Activated naive CD8-positive, alpha-beta T cell (primary cell): ENCODE data around the gene ZNF302.
"Not testable (repeated sequence)": the region's sequence is repeated elsewhere in the genome, so short reads cannot be mapped to it uniquely, and the experiment has no call there.

ENCODE experiments used
- H3K27ac Mint-ChIP-seq: one replicate; pipeline ENCODE4 v1.8.0; 2021; ENCODE audit warnings: mixed read lengths
- H3K27me3 Mint-ChIP-seq: one replicate; pipeline ENCODE4 v1.8.0; 2021; ENCODE audit warnings: mixed read lengths
- H3K36me3 Mint-ChIP-seq: one replicate; pipeline ENCODE4 v1.8.0; 2021; ENCODE audit warnings: mixed read lengths
- H3K4me1 Mint-ChIP-seq: one replicate; pipeline ENCODE4 v1.8.0; 2021; ENCODE audit warnings: low read depth, mixed read lengths
- H3K4me3 Mint-ChIP-seq: one replicate; pipeline ENCODE4 v1.8.0; 2021; ENCODE audit warnings: mild to moderate bottlenecking, mixed read lengths
- H3K9me3 Mint-ChIP-seq: one replicate; pipeline ENCODE4 v1.8.0; 2021; ENCODE audit warnings: low read depth, mixed read lengths

ZNF302 gene

DNA sequence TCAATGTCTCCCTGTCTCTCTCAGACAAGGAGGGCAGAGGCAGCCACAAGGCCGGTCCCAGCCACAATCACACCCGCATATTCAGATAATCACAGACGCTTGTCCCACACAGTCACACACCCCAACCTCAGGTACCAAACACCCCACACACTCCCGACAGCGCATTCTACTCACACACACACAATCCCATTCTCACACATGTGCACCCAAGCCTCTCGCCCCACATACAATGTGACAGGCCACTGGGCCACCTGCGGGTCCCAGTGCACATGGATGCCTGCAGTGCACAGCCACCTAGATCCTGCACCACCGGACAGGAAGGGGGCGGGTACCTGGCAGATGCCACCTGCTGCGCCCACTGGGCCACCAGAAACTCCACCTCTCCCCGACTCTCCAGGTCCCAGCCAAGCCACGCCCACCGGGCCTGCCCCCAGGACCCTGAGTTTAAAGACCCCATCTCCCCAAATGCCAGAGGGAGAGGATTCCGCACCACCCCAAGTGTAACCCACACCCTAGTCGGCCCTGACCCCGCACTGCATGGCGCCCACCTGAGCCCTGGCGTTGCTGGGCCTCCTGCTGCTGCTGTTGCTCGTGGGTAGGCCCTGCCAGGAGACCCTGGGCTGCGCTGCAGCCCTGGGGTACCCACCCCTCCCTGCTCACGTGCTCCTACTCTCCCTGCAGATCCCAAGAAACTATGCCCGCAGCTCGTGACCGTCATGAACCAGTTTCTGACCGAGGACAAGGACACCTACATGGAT lies 11.1 kb upstream of the ZNF302 start:
- Mint-ChIP-seq H3K36me3 (no peaks in the 10 kb centered on the region), H3K4me3 (no peak overlapping the region), H3K27me3 (no peaks in the 10 kb centered on the region), H3K9me3 (peaks cover 3% of the 10 kb centered on the region), H3K4me1 (peaks cover 25% of the 10 kb centered on the region), H3K27ac (no peak overlapping the region)

DNA sequence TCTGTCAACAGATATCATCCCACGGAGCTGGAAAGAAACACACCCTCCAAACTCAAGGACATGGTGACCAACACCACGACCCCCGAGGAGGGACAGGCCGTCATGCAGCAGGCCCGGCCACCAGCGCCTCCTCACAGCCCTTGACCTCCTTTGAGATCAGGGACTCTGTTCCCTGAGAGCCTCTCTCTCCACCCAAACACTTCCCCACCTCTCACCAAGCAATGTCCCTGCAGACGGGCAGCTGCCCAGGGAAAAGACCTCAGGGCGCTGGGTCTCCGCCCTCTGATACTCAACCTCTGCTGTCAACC lies 10.6 kb upstream of the ZNF302 start:
- peaks cover 25% of the 10 kb centered on the region for H3K4me1 Mint-ChIP-seq
- no peaks in the 10 kb centered on the region for H3K27me3 Mint-ChIP-seq
- peaks cover 3% of the 10 kb centered on the region for H3K9me3 Mint-ChIP-seq
- peak overlapping the region; percentile 58 for H3K4me3 Mint-ChIP-seq
- H3K27ac Mint-ChIP-seq: no peak overlapping the region
- H3K36me3 Mint-ChIP-seq: no peaks in the 10 kb centered on the region

DNA sequence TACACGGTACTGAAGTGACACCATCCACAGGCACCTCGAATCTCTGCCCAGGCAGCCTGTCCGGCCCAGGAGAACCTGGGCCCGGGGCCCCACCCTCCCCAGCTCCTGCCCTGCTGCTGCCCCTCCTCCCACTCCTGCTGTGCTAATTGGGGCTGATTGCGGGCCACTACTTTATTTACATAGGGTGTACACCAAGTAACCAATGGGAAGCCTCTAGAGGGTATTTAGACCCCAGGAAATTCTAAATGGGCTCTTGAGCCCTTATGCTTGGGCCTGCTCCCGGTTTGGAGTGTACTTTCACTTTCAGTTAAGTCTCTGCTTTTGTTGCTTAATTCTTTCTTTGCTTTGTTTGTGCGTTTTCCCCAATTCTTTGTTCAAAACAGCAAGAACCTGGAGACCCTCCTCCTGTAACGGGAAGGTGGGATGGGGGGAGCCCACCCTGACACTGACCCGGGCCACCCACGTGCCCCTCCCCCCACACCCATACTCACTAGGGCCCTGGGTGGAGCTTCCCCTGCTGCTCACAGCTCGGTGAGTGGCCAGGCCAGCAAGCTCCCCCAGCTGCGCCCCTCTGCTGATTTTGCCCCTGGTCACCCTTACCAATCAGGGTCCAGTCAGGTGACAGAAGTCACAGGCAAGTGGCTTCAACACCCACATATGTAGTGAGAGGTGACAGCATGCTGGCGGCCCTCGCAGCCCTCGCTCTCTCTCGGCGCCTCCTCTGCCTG lies 10.0 kb upstream of the ZNF302 start:
- peaks cover 4% of the 10 kb centered on the region for H3K36me3 Mint-ChIP-seq
- H3K27ac Mint-ChIP-seq: peak overlapping the region; percentile 72
- no peaks in the 10 kb centered on the region for H3K27me3 Mint-ChIP-seq
- H3K9me3 Mint-ChIP-seq: peaks cover 3% of the 10 kb centered on the region
- H3K4me1 Mint-ChIP-seq: peaks cover 25% of the 10 kb centered on the region
- peak overlapping the region; percentile 64 for H3K4me3 Mint-ChIP-seq

DNA sequence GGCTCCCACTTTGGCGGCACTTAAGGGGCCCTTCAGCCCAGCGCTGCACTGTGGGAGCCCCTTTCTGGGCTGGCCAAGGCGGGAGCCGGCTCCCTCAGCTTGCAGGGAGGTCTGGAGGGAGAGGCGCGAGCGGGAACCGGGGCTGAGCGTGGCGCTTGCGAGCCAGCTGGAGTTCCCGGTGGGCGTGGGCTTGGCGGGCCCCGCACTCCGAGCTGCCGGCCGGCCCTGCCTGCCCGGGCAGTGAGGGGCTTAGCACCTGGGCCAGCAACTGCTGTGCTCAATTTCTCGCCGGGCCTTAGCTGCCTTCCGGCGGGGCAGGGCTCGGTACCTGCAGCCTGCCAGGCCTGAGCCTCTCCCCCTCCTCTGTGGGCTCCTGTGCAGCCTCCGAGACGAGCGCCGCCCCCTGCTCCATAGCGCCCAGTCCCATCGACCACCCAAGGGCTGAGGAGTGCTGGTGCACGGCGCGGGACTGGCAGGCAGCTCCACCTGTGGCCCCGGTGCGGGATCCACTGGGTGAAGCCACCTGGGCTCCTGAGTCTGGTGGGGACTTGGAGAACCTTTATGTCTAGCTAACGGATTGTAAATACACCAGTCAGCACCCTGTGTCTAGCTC lies 9.3 kb upstream of the ZNF302 start:
- H3K36me3 Mint-ChIP-seq, H3K27me3 Mint-ChIP-seq, H3K9me3 Mint-ChIP-seq, H3K4me3 Mint-ChIP-seq, H3K27ac Mint-ChIP-seq: not testable (repeated sequence)
- H3K4me1 Mint-ChIP-seq: peaks cover 19% of the 10 kb centered on the region

DNA sequence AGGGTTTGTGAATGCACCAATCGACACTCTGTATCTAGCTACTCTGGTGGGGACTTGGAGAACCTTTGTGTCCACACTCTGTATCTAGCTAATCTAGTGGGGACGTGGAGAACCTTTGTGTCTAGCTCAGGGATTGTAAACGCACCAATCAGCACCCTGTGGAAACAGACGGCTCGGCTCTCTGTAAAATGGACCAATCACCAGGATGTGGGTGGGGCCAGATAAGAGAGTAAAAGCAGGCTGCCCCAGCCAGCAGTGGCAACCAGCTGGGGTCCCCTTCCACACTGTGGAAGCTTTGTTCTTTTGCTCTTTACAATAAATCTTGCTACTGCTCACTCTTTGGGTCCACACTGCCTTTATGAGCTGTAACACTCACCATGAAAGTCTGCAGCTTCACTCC lies 8.8 kb upstream of the ZNF302 start:
- H3K4me1 Mint-ChIP-seq: peaks cover 14% of the 10 kb centered on the region
- not testable (repeated sequence) for H3K27me3 Mint-ChIP-seq, H3K27ac Mint-ChIP-seq, H3K36me3 Mint-ChIP-seq, H3K9me3 Mint-ChIP-seq, H3K4me3 Mint-ChIP-seq

DNA sequence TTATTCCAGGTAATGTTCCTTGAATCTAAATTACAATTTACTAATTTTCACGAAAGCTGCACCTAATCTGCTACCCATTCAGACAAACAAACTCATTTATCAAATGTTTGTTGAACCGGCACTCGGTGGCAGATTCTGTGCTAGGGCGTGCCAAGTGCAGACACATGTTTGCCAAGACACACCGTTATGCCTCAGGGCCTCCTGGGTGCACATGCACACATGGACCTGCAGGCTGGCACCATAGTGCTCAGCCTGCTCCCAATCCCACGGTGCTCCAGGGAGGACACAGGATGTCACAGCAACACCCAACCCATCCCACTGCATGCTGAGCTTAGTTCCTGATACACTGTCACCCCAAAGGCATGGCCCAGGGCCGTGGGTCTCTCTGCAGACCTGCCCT lies 8.2 kb upstream of the ZNF302 start:
- Mint-ChIP-seq H3K4me1 (peaks cover 14% of the 10 kb centered on the region), H3K27ac (no peak overlapping the region)

DNA sequence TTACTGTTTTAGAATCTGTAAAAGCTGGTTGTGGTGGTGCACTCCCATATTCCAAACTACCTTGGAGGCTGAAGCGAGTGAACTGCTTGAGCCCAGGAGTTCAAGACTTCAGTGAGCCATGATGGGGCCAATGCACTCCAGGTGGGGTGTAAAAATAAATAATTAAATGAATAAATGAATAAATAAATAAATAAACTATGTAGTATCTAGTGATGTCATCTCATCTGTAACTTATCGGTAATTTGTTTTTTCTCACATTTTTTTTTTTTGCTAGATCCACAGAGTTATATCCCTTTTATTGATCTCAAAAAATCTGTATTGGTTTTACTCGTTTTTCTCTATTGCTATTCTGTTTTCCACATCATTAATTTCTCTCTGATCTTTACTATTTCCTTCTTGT lies 5.5 kb upstream of the ZNF302 start:
- Mint-ChIP-seq H3K4me1 (peaks cover 21% of the 10 kb centered on the region), H3K36me3 (peaks cover 8% of the 10 kb centered on the region), H3K4me3 (no peak overlapping the region), H3K9me3 (no peaks in the 10 kb centered on the region), H3K27ac (no peak overlapping the region), H3K27me3 (no peaks in the 10 kb centered on the region)

More for the DNA sequence above, 8.2 kb upstream of the ZNF302 start:
- Mint-ChIP-seq H3K4me3 (no peak overlapping the region), H3K36me3 (peaks cover 4% of the 10 kb centered on the region), H3K27me3 (no peaks in the 10 kb centered on the region), H3K9me3 (no peaks in the 10 kb centered on the region)

DNA sequence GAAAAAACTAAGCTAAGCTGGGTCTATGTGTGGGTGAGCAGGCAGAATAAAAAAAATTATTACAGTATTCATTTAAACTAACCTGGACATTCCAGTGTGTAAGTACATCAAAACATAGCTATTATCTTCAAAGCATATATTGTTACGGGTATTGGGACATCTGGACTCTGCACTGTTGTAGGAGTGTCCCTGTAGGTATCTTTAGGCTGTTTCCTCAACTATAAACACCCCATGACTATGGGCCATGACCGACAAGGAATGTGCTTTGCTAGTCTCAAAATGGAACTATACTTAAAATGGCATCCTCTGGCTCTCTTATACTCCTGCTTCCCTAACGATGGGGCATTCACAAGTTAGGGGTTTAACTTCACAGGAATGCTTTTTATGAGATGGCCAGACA lies 3.9 kb upstream of the ZNF302 start:
- no peaks in the 10 kb centered on the region for H3K27me3 Mint-ChIP-seq
- H3K27ac Mint-ChIP-seq: no peak overlapping the region
- H3K4me3 Mint-ChIP-seq: no peak overlapping the region
- H3K36me3 Mint-ChIP-seq: peaks cover 8% of the 10 kb centered on the region
- no peaks in the 10 kb centered on the region for H3K9me3 Mint-ChIP-seq
- H3K4me1 Mint-ChIP-seq: peaks cover 18% of the 10 kb centered on the region

DNA sequence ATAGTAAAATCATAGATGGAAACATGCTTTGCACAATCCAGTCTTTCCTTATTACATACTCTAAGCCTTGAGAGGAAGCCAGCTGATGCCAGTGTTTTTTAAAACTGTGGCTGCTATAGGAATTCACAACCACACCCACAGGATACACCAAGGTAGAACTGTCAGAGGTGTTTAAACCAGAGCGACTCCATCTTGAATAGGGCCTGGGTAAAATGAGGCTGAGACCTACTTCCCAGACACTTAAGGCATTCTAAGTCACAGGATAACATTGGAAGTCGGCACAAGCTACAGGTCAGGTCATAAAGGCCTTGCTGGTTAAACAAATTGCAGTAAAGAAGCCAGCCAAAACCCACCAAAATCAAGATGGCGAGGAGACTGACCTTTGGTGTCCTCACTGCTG lies 2.2 kb upstream of the ZNF302 start:
- H3K9me3 Mint-ChIP-seq: peaks cover 7% of the 10 kb centered on the region
- peaks cover 23% of the 10 kb centered on the region for H3K36me3 Mint-ChIP-seq
- no peak overlapping the region for H3K27ac Mint-ChIP-seq
- H3K4me1 Mint-ChIP-seq: peaks cover 30% of the 10 kb centered on the region
- no peaks in the 10 kb centered on the region for H3K27me3 Mint-ChIP-seq
- H3K4me3 Mint-ChIP-seq: no peak overlapping the region

DNA sequence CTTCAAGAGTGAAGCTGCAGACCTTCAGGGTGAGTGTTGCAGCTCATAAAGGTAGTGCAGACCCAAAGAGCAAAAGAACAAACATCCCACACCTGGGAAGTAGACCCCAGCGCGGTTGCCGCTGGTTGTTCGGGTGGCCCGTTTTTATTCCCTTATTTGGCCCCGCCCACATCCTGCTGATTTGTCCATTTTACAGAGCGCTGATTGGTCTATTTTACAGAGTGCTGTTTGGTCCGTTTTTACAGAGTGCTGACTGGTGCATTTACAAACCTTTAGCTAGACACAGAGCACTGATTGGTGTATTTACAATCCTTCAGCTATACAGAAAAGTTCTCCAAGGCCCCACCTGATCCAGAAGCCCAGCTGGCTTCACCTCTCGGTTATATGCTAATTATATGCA lies 1.6 kb upstream of the ZNF302 start:
- H3K4me3 Mint-ChIP-seq: no peak overlapping the region
- H3K27ac Mint-ChIP-seq: no peak overlapping the region
- H3K9me3 Mint-ChIP-seq: peaks cover 7% of the 10 kb centered on the region
- H3K27me3 Mint-ChIP-seq: no peaks in the 10 kb centered on the region
- peaks cover 29% of the 10 kb centered on the region for H3K36me3 Mint-ChIP-seq
- H3K4me1 Mint-ChIP-seq: peaks cover 32% of the 10 kb centered on the region

DNA sequence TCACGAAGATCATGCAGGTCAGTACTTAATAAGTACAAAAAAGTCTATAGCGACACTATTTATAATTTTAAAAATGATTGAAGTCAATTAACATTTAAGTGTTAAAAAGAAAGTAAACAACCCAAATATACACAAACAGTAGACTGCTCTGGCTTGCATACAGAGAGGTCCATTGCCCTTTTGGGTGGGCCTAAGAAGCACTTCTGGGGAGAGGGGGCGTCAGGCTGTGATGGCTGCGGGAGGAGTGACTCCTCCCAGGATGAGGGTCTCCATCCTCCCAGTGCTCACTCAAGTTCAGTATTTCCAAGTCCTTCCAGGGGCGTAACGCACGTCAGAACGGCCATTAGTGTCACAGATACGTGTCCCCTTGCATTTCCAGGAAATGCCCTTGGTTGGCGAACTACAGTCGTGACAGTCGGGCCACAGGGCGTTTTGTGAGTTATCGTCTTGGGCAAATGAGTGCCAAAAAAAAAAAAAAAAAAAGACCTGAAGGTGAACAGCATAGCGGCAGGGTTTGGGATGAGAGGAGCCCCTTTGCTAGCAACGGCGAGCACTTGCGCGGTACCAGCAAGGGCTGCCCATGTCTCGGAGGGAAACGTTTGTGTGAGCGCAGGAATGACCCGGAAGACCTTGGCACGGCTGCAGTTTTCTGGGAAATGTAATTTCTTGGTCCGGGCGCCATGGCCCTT lies 637 bp upstream of the ZNF302 start, which contains the start of gene SCGB2B2:
Gene SCGB2B2, minus strand, starts transcription at position 463 of the 689 bp plus-strand sequence. CDS start 82,596 bp downstream, outside the sequence.
- H3K27me3 Mint-ChIP-seq: no peaks in the 10 kb centered on the region
- H3K4me3 Mint-ChIP-seq: peak within 1 kb of the TSS; percentile 97
- H3K4me1 Mint-ChIP-seq: peaks cover 32% of the 10 kb centered on the region
- H3K27ac Mint-ChIP-seq: peak within 1 kb of the TSS; percentile 100
- H3K9me3 Mint-ChIP-seq: peaks cover 7% of the 10 kb centered on the region
- H3K36me3 Mint-ChIP-seq: peaks cover 34% of the 10 kb centered on the region

DNA sequence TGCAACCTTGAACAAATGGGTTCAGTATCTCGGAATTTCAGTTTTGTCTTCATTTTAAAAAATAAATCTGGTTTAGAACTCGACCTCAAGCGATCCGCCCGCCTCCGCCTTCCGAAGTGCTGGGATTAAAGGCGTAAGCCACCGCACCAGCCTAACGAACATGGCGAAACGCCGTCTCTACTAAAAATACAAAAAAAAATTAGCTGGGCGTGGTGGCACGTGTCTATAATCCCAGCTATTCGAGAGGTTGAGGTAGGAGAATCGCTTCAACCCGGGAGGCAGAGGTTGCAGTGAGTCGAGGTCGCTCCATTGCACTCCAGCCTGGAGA lies 571 bp downstream of the ZNF302 start:
- Mint-ChIP-seq H3K27ac (peak overlapping the region; percentile 100), H3K4me3 (peak overlapping the region; percentile 97), H3K4me1 (peaks cover 32% of the 10 kb centered on the region), H3K36me3 (peaks cover 37% of the 10 kb centered on the region), H3K27me3 (no peaks in the 10 kb centered on the region), H3K9me3 (peaks cover 10% of the 10 kb centered on the region)

DNA sequence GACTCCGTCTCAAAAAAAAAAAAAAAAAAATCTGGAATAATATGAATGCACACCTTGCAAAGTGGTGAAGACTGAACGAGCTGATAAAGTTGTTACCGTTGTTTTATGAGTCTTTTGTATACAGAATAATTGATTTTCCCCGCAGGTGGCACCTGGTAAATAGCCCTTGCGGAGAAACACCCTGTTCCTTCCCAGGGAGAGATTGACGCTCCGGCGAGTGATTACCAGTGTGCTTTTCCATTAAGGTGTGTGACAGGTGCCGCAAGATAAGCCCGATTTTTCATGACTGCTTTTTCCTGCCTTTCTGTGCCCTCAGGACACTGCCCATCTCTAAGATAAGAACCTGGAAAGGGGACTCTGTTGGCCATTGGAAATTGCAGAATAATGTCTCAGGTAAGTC lies 943 bp downstream of the ZNF302 start:
- Mint-ChIP-seq H3K9me3 (peaks cover 12% of the 10 kb centered on the region), H3K27me3 (no peaks in the 10 kb centered on the region), H3K4me3 (peak overlapping the region; percentile 97), H3K36me3 (peaks cover 40% of the 10 kb centered on the region), H3K27ac (peak overlapping the region; percentile 61), H3K4me1 (peaks cover 32% of the 10 kb centered on the region)

DNA sequence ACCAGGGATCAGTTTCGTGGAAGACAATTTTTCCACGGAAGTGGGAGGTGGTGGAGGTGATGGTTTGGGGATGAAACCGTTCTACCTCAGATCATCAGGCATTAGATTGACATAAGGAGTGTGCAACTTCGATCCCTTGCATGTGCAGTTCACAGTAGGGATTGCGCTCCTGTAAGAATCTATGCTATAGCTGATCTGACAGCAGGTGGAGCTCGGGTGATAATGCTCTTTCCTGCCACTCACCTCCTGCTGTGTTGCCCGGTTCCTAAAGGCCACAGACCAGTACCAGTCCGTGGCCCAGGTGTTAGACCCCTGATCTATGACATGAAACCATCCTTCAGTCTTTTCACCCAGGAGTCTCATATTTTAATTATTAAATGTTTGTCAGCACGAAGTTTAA lies 4.0 kb downstream of the ZNF302 start:
- Mint-ChIP-seq H3K4me3 (no peak overlapping the region), H3K27ac (no peak overlapping the region), H3K36me3 (peaks cover 54% of the 10 kb centered on the region), H3K4me1 (peaks cover 26% of the 10 kb centered on the region), H3K27me3 (no peaks in the 10 kb centered on the region), H3K9me3 (peaks cover 18% of the 10 kb centered on the region)

DNA sequence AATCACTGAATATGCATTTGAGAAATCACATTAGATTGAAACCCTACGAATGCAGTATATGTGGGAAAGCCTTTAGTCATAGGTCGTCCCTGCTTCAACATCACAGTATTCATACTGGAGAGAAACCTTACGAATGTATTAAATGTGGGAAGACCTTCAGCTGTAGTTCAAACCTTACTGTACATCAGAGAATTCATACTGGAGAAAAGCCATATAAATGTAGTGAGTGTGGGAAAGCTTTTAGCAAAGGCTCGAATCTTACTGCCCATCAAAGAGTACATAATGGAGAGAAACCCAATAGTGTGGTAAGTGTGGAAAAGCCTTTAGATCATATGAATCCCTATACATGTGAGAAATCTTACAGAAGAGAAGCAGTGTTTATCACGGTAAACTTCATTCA lies 7.8 kb downstream of the ZNF302 start:
- H3K27me3 Mint-ChIP-seq: not testable (repeated sequence)
- H3K36me3 Mint-ChIP-seq: peaks cover 50% of the 10 kb centered on the region

More for the DNA sequence above, 7.8 kb downstream of the ZNF302 start:
- H3K4me3 Mint-ChIP-seq, H3K4me1 Mint-ChIP-seq, H3K27ac Mint-ChIP-seq: not testable (repeated sequence)
- peaks cover 25% of the 10 kb centered on the region for H3K9me3 Mint-ChIP-seq
